ENCODE data around the gene ABLIM2.

ABLIM2 gene

GRCh38 chr4:8112672-8113071, 45.9 kb downstream of the ABLIM2 start:
- no peak for TF ChIP-seq CTCF (IDR thresholded peaks at IDR 0.05)

GRCh38 chr4:8112036-8112576, 46.5 kb downstream of the ABLIM2 start:
- TF ChIP-seq CTCF (IDR thresholded peaks at IDR 0.05): no peak

GRCh38 chr4:8110071-8110986, 48.3 kb downstream of the ABLIM2 start:
- TF ChIP-seq CTCF (IDR thresholded peaks at IDR 0.05): no peak

- no peak for TF ChIP-seq CTCF (IDR thresholded peaks at IDR 0.05)
Measured at GRCh38 chr4:8109406-8110065, 49.1 kb downstream of the ABLIM2 start.

GRCh38 chr4:8108991-8109390, 49.6 kb downstream of the ABLIM2 start:
- TF ChIP-seq CTCF (IDR thresholded peaks at IDR 0.05): no peak

- no peak for TF ChIP-seq CTCF (IDR thresholded peaks at IDR 0.05)
Measured at GRCh38 chr4:8108261-8108660, 50.4 kb downstream of the ABLIM2 start.

GRCh38 chr4:8107146-8107657, 51.4 kb downstream of the ABLIM2 start:
- no peak for TF ChIP-seq CTCF (IDR thresholded peaks at IDR 0.05)
